Ishikawa (cell line): ENCODE measurements around the gene TLK1.

Experiments used
- CEBPB ChIP-seq: IDR thresholded peaks from 2 replicates; pipeline ENCODE4 v1.6.1; 2012
- CREB1 ChIP-seq: IDR thresholded peaks from 2 replicates; pipeline ENCODE4 v1.6.1; 2012; ENCODE audit warnings: low read depth
- EGR1 ChIP-seq: IDR thresholded peaks from 2 replicates; pipeline ENCODE4 v1.6.1; 2012
- EP300 ChIP-seq: IDR thresholded peaks from 2 replicates; pipeline ENCODE4 v1.6.1; 2012; ENCODE audit warnings: borderline replicate concordance
- FOXM1 ChIP-seq: IDR thresholded peaks from 2 replicates; pipeline ENCODE4 v1.6.1; 2012; ENCODE audit warnings: low read depth, borderline replicate concordance
- MAX ChIP-seq: IDR thresholded peaks from 2 replicates; pipeline ENCODE4 v1.6.1; 2012
- NFIC ChIP-seq: IDR thresholded peaks from 2 replicates; pipeline ENCODE4 v1.6.1; 2012
- RAD21 ChIP-seq: IDR thresholded peaks from 2 replicates; pipeline ENCODE4 v1.6.1; 2012; ENCODE audit warnings: low read depth
- REST ChIP-seq: IDR thresholded peaks from 2 replicates; pipeline ENCODE4 v1.6.1; 2012; ENCODE audit warnings: low read depth, mild to moderate bottlenecking
- TAF1 ChIP-seq: IDR thresholded peaks from 2 replicates; pipeline ENCODE4 v1.6.1; 2012; ENCODE audit warnings: low read depth, mild to moderate bottlenecking
- TCF12 ChIP-seq: IDR thresholded peaks from 2 replicates; pipeline ENCODE4 v1.6.1; 2012; ENCODE audit warnings: low read depth
- TEAD4 ChIP-seq: IDR thresholded peaks from 2 replicates; pipeline ENCODE4 v1.6.1; 2012
- USF1 ChIP-seq: IDR thresholded peaks from 2 replicates; pipeline ENCODE4 v1.6.1; 2012
- YY1 ChIP-seq: IDR thresholded peaks from 2 replicates; pipeline ENCODE4 v1.6.1; 2012; ENCODE audit warnings: low read depth
- ZBTB7A ChIP-seq: IDR thresholded peaks from 2 replicates; pipeline ENCODE4 v1.6.1; 2012; ENCODE audit warnings: low read depth

The TLK1 gene

GRCh38 chr2:170991398-170992182 lies 169.1 kb downstream of the TLK1 start:
- TF ChIP-seq EGR1 (no peak), NFIC (no peak), FOXM1 (no peak), MAX (no peak)

GRCh38 chr2:170986566-170987258 lies 174.0 kb downstream of the TLK1 start:
- no peak for TF ChIP-seq REST
- TF ChIP-seq EP300 = no peak
- no peak for TF ChIP-seq CREB1
- TF ChIP-seq TAF1 = no peak
- TF ChIP-seq CEBPB = no peak

- TF ChIP-seq USF1 (no peak), MAX (no peak), ZBTB7A (no peak), TCF12 (no peak), RAD21 (no peak), TEAD4 (no peak), TAF1 (no peak), FOXM1 (no peak), CEBPB (no peak), REST (no peak), NFIC (no peak), YY1 (no peak), CREB1 (no peak), EP300 (no peak), EGR1 (no peak)
Measured at GRCh38 chr2:170985407-170985806, 175.3 kb downstream of the TLK1 start.

- no peak for TF ChIP-seq FOXM1
- no peak for TF ChIP-seq NFIC
- TF ChIP-seq TEAD4 = no peak
- no peak for TF ChIP-seq MAX
- TF ChIP-seq ZBTB7A = no peak
- no peak for TF ChIP-seq USF1
- TF ChIP-seq REST = no peak
- no peak for TF ChIP-seq TCF12
- no peak for TF ChIP-seq YY1
- TF ChIP-seq RAD21 = no peak
- no peak for TF ChIP-seq TAF1
- no peak for TF ChIP-seq EP300
- TF ChIP-seq CEBPB = no peak
Measured at GRCh38 chr2:170984079-170984478, 176.6 kb downstream of the TLK1 start.
